ENCODE results near the gene KLHDC9.
"Not testable (repeated sequence)": the region's sequence is repeated elsewhere in the genome, so short reads cannot be mapped to it uniquely, and the experiment has no call there.

The KLHDC9 gene, protein sequence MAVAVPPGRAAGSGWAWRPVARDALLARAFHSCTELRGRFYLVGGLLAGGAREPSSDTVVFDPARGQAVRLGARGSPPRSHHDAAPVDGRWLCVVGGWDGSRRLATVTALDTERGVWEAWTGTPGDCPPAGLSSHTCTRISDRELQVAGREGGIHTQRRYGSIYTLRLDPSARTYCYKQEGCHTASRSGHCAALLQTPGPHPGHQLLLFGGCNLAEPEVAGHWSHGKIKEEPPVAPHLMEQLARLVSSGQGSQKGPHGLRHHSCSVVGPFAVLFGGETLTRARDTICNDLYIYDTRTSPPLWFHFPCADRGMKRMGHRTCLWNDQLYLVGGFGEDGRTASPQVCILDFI

DNA sequence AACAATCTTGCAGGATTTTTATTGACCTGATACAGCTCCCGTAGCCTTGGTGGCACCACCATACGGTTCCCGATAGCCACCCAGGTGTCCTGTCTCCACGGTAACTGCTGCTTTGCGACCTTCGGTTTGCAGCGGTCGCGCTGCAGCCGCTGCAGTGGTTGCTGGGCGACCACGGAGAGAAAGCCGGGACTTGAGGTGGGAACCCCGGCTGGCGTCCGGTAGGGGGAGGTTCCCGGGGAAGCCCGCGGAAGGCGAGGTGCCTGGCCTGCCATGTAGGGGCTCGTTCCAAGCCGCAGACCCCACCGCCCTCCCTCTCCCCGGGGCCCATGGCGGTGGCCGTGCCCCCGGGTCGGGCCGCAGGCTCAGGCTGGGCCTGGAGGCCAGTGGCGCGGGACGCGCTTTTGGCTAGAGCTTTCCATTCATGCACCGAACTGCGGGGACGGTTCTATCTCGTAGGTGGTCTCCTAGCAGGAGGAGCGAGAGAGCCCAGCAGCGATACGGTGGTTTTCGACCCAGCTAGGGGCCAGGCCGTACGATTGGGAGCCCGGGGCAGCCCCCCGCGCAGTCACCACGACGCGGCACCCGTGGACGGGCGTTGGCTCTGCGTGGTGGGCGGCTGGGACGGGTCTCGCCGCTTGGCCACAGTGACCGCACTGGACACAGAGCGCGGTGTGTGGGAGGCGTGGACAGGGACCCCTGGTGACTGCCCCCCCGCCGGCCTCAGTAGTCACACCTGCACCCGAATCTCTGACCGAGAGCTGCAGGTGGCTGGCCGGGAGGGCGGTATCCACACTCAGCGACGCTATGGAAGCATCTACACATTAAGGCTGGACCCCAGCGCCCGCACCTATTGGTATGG lies at the start of gene KLHDC9:
KLHDC9 (plus strand) TSS at position 152 of the 859 bp plus-strand sequence; CDS start at position 327, 175 bp downstream.
- DNase-seq: peak; percentile 70

DNA sequence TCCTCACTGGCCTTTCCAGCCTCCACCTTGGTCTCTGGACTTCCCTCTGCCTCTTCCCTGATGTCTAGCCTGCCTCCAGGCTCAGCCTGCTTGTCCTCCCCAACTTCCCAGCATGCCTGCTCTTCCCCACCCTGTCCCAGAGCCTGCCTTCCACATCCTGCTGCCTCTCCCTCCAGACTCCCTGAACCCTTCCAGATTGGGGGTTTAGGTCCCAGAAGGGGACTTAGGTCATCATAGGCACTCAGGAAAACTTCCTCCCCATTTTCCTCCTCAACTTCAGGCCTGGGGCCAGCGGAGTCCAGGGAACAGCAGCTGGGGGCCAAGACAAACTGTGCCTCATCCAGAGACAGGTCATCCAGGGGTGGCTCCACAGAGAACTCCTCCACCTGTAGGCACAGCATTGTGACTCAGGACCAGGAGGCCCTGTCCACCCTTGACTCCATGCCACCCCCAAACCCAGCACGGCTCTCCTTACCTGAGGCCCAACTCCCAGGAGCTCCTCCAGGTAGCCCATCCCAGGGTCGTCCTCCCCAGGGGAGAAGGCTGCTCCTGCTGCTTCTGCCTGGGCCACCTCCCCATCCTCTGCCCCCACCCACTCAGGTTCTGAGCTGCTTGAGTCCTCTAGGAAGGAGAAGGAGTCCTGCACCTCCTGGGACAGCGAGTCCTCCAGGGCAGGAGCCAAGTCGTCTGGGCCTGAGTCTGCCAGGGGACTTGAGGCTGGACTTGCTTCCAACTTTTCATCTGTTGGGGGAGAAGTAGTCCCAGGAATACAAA lies 49.0 kb upstream of the KLHDC9 start:
- DNase-seq: no peak

DNA sequence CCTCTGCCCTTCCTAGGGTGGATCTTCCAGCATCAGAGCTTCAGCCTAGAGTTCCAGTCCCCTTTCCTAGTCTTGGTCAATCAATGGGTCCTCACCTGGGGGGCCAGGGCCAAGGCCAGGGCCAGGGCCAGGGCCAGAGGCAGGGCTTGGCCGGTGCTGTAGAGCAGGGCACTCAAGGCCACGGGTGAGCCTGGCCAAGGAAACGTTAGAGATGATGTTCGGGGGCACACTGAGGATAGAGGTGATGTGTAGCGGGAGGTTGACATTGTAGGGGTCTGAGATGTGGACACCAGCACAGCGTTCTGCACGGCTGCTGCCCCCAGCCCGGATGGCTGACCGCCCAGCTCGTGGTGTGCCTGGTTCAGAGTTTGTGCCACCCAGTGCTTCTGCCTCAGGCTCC lies 46.9 kb upstream of the KLHDC9 start:
- DNase-seq: no peak

DNA sequence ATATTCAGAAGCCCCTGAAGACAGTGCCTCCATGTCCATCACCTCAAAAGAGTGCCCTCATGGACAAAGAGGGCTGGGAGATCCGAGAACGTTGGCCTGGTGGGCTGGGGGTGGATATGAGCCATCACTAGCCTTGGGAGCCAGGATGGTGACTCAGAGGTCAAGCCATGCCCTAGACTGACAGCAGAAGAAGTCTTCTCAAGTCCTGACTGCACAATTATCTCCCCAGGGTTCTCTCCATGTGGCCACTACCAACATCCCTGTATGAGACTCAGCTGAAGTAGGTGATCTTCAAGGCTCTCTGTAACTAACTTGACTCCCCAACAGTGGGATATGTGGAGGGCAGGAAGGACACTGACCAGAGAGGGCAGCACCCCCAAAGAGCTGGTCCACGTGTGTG lies 45.3 kb upstream of the KLHDC9 start:
- no peak for DNase-seq

DNA sequence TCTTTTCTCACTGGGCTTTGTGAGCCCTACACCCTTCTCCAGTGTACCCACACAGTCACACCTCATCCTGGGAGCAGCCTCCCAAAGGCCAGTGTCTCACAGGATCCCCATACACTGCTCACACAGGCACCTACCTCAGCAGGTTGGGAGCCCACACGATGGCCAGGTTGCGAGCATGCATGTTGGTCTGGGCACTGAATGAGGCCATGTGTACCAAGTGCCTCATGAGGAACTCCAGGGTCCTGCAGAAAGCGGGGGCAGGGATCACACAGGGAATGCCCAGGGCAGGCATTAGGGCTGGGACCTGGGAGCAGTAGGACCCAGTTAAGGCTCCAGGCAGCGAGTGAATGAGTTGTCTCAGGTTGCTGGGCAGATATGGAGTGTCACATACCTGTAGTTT lies 43.9 kb upstream of the KLHDC9 start:
- no peak for DNase-seq

DNA sequence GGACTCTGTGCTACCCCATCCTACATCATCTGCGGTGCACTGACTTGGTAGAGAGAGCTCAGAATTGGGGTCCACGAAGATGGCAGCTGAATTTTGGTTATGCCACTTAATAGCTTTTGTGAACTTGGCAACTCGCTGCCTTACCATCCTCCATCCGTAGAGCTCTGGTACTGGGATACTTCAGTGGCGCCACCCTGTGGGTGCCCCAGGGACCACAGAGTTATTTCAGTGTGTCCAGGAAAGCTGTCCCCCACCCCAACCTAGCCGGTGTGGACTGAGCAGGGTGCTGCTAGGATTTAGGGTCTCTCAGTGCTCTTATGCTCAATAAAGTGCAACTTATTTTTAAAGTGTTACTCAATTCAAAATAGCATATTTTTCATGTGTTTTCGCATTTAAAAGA lies 43.4 kb upstream of the KLHDC9 start:
- DNase-seq: no peak

DNA sequence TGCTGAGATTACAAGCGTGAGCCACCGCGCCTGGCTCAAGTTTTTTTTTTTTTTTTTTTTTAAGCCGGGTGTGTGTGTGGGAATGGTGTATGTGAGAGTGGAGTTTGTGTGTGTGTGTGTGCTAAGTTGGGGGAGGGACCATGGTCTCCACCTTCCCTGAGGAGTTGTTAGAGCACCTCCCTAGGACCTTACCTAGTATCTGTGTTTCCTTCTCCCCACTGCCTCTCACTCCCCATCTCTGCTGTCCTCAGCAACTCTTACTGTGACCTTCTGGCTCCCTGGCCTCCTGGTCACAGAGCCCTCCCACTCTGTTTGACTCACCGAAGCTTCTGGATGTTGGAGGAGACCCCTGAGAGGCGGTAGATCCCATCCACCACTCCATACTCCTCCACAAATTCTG lies 38.9 kb upstream of the KLHDC9 start:
- DNase-seq: no peak

DNA sequence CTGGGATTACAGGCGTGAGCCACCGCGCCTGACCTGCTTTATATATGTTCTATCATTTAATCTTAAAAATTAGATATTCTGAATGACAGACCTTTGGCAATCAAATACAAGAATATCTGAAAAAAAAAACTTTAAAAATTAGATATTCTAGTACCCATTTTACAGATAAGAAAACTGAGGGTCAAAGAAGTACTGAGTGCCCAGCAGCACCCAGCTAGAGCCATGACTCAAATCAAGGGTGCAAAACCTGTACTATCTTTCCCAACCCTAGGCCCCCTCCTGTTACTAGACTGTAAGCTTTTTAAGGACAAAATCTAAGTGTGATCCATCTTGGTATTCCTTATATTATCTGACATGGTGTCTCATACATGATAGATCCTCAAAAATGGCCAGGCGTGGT lies 36.7 kb upstream of the KLHDC9 start:
- no peak for DNase-seq

DNA sequence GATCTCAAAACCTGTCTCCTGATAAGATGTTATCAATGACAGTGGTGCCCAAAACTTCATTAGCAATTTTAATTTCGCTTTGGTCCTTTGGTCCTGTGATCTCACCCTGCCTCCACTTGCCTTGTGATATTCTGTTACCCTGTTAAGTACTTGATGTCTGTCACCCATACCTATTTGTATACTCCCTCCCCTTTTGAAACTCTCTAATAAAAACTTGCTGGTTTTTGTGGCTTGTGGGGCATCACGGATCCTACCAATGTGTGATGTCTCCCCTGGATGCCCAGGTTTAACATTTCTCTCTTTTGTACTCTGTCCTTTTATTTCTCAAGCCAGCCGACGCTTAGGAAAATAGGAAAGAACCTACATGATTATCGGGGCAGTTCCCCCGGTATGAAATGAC lies 34.2 kb upstream of the KLHDC9 start:
- not testable (repeated sequence) for DNase-seq

DNA sequence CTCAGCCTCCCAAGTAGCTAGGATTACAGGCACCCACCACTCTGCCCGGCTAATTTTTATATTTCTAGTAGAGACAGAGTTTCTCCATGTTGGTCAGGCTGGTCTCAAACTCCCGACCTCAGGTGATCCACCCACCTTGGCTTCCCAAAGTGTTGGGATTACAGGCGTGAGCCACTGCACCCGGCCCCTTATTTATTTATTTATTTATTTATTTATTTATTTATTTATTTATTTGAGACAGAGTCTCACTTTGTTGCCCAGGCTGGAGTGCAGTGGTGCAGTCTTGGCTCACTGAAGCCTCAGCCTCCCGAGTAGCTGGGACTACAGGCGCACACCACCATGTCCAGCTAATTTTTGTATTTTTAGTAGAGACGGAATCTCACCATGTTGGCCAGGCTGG lies 32.5 kb upstream of the KLHDC9 start:
- DNase-seq: not testable (repeated sequence)

DNA sequence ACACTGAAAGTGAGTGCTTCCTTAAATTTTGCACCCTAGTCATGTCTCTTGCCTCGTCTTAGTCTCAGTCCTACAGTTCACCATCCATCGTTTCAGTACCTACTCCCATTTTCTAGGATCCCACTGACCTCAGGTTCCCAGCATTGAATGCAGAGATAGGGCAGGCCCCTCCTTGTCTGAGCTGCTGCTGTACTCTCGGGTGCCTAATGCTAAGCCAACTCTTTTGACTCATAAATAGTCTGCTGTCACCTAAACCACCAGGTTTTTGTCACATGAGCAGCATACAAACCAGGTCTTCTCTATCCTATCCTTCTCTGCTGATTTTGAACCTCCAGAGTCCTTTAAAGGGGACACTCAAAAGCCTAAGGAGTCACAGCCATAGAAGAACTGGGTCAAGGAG lies 31.5 kb upstream of the KLHDC9 start:
- no peak for DNase-seq

DNA sequence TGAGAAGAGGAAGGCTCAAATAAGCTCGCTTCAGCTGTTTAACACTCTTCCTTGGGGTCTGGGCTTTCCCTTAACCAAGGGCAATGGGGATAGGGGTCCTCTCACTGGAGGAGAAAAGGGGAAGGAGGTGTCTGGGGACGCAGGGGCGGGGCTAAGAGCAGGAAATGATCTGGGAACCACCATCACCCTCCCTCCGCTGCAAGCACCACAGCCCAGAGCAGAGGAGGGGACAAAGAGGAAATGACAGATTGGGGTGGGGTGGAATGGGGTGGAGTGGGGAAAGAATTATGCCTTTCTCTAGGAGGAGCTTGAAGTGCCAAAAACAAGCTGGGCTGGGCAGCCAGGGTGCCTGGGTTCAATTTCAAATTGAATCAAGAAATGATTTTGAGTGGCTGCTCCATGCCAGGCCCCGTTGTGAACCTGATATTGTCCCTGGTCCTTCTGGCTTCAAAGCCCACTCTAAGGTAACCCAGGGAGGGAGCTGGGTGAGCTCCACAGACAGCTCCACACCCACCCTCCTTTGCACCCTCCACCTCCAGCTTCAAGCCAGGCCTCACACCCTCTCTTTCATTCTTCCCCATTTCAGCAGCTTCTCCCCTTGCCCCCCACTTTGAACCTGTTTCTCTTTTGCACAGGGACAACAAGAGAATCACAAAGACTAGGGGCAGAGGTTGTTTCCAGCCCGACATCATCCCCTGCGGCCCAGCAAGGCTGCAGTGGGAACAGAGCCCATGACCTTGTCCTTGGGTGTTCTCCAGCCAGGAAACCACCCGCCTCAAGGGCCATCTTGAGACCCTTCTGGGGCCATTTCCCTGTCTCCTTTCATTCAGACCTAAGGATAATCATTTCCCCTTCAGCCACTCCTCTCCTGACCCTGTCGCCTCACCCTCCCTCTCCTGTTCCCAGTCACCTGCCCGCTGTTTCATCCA lies 29.6 kb upstream of the KLHDC9 start:
- DNase-seq: no peak

DNA sequence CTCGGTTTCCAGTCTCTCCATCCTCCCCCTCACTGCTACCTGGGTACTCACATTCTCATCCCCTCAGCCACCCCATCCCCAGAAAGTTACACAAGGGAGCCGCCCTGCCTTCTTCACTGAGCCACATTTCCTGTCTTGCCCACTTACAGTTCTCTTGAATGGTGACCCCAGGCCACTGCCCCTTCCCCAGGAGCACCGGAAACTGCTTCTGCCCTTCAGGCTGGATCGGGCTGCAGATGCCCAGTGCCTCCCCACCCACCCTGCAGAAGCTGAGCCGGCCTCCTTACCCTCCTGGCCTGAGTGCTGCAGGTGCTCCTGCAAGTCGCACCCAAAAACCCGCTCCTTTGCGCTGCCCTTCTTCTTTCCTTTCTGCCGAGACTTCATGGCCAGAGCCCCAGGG lies 28.9 kb upstream of the KLHDC9 start:
- DNase-seq: no peak

DNA sequence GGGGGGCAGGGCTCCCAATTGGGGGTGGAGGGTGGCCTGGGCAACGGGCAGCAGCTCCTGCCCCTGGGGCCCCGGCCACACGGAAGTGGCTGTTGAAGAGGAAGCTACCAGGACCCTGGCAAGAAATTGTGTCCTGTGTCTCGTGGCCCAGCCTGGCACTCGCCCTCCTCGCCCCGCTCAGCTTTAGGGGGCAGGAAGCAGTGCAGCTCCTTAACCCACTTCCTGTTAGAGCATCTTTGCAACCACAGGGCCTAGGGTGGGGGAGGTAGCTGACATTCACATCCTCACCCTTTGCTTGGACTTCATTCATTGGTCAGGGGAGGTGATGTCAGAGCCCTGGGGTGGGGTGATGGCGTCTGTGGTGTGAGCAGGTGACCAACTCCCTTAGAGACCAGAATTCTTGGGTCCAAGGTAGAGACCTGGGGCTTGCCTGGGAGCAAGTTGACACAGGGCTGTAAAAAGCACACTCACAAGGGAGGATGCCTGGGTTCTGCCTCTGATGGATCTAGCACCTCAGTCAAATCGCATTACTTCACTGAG lies 28.4 kb upstream of the KLHDC9 start, which contains the start of gene ARHGAP30:
ARHGAP30 (minus strand) TSS at position 161 of the 540 bp plus-strand sequence. CDS start 267 bp downstream, outside the sequence.
- DNase-seq: no peak

DNA sequence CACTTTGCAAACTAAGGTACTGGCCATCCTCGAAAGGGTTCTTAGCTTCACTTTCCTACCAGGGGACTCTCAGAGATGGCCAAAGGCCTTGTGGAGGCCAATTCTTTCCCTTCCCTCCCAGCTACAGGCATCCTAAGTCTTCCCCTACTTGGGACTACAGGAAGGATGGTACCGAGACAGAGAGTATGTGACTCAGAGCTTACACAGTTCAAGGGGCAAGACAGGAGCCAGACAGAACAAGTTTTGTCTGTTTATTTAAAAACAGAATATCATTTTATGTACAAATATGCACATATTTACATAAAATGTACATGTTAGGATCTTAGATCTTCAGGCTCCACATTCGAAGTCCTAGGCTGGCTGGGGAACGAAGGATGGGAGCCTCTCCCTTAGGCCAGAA lies 27.4 kb upstream of the KLHDC9 start:
- DNase-seq: no peak

DNA sequence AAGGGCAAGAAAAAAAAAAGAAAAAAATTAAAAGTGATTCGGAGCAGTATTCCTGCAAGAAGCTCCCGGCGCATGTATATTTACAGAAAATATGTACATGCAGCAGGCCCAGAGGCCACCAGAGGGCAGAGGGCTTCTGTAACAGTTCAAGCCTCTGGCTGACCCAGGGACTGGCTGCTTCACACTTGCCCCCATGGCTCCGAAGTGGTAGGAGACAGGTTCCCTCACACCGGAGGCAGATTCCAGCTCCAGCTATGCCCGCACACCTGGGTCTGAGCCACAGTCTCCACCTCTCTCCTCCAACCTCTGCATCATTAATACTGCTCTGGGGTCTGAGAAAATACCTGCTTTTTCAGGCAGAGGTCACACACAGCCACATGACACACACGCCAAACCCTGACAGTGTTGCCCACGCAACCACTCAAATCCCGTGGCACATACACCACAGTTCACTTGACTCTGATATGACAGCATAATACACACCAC lies 26.2 kb upstream of the KLHDC9 start:
- DNase-seq: no peak

DNA sequence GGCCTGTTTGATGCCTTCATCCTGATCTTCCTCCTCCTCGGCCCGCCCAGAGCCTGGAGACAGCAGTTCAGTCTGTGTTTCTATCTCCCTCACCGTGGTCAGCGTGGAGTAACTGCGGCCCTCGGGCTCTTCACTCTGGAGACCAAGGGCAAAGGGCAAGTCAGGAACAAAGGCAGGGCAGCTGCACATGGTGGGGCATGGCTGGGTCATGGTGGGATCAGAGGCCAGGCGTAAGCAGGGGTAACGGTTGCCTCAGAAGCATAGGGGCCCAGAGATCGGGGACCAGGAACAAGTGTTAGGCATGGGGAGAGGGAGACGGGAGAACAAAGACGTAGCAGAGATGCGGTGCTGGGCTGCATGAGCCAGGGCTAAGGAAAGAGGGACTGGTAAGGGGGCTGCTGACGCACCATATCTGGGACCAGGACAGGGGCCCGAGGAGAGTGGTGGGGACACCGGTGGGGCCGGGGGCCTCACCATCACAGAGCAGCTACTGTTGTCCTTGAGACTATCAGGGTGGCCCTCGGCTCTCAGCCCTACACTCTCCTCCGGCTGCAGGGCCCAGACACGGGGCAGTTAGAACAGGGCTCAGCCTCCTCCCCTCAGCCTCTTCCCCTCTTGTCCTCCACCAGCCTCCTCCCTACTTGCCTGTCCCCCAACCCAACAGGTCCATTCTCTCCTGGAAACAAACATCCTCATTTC lies 25.3 kb upstream of the KLHDC9 start:
- DNase-seq: no peak

DNA sequence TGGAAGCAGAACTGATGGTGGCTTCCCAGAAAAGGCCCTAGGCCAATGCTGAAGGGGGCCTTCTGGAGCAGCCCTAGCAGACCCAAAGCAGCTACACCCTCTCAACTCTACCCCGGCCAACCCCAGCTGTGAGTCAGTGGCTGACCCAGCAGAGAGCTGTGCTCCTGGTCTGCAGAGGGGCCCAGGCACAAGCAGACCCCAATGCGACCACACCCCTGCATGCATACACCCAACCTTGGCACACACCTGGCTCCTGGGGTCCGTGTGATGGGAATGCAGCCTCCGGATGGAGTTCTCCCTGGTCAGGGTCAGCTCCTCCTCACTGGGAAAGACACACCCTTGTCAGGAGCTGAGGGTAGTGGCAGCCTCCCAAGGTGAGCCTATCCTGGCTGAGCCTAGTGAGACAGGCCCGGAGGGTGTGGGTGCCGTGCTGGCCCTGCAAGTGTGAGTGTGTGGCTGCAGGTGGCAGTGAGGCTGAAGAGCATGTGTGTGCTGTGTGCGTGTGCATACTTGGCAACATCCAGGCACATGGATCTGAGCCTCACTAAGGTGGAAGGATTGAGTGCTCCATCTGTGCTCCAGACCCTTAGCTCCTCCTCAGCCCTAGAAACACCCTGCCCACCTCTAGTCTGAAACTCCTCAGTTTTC lies 24.6 kb upstream of the KLHDC9 start:
- no peak for DNase-seq

DNA sequence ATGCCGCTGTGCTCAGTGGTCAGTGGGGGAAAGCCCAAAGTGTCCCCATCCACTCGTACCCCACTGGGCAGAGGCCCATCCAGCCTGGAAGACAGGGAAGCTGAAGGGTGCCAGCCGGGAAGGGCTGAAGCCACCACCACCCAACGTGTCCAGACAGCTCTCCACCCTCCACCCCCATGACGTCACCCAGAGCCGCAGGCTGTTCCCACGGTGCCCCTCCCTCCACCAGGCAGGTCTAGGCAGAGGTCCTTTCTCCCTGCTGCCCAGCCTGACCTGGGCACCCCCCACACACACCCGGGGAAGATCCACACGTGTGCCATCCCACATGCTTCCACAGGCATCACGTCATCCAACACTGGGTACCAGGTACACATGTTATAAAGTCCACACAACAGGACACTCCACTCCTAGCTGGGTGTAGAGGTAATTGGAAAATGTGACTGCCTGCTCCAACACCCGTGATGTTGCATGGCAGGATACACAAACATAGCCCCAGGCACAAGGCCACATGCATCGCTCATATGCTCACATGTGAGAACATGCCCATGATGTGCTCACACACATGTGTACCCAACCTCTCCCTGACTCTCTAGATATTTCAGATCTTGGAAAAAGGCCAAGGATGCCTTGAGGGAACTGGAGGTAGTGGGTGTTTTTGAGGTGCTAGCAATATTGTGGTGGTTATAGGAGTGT lies 23.3 kb upstream of the KLHDC9 start:
- no peak for DNase-seq

DNA sequence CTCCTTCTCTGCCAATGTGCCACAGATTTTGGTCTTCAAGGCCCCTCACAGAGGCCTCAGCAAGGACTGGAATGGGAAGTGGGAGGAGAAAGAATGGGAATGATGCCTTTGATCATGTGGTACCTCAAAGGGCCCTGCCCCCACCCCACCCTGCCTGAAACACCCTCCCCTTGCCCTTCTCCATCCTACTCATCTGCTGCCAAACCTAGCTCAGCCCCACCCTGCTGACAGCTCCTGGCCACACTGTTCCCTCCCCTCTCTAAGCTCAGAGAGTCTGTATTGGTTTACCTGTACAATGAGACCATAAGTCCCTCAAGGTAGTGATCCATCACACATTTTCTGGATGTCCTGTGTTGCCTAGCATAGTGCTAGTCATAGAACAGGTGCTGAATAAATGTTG lies 21.8 kb upstream of the KLHDC9 start:
- no peak for DNase-seq
